Neutrophil (primary cell): ENCODE data around the gene MRPS5.

Experiments
- H3K27ac ChIP-seq: fragments of 200-600 bp; sonication (generic); 2 replicates; pipeline ENCODE4 v1.5.1; 2016; ENCODE audit warnings: mild to moderate bottlenecking, moderate library complexity
- H3K27me3 ChIP-seq: fragments of 200-600 bp; sonication (generic); 2 replicates; pipeline ENCODE4 v1.6.0; 2016; ENCODE audit warnings: mild to moderate bottlenecking
- H3K36me3 ChIP-seq: fragments of 200-600 bp; sonication (generic); 2 replicates; pipeline ENCODE4 v1.5.1; 2017
- H3K4me1 ChIP-seq, 2 experiments: fragments of 200-600 bp in 1 of 2; sonication (generic) in 1 of 2; 1 replicate in 1 of 2; 2 replicates in 1 of 2; pipeline versions ENCODE4 v1.5.1 to v1.6.1; 2013 to 2016; ENCODE audit warnings: low read depth in 1 of 2, low read length in 1 of 2, mild to moderate bottlenecking in 1 of 2, moderate library complexity in 1 of 2; ENCODE audit not compliant: control insufficient read depth in 1 of 2, insufficient read depth in 1 of 2
- H3K4me3 ChIP-seq, 2 experiments: fragments of 200-600 bp in 1 of 2; sonication (generic) in 1 of 2; 1 replicate in 1 of 2; 2 replicates in 1 of 2; pipeline ENCODE4 v1.5.1; 2013 to 2016; ENCODE audit warnings: low read depth in 1 of 2, low read length in 1 of 2, mild to moderate bottlenecking in 1 of 2, moderate library complexity in 1 of 2
- H3K9me3 ChIP-seq: fragments of 200-600 bp; sonication (generic); 2 replicates; pipeline ENCODE4 v1.5.1; 2016
- TF ChIP-seq, protein P1 (sequence below): fragments of 200-600 bp; sonication (generic); IDR thresholded peaks from 2 replicates; pipeline ENCODE4 v1.5.1; 2016; ENCODE audit warnings: antibody characterized with exemption

Gene MRPS5

DNA sequence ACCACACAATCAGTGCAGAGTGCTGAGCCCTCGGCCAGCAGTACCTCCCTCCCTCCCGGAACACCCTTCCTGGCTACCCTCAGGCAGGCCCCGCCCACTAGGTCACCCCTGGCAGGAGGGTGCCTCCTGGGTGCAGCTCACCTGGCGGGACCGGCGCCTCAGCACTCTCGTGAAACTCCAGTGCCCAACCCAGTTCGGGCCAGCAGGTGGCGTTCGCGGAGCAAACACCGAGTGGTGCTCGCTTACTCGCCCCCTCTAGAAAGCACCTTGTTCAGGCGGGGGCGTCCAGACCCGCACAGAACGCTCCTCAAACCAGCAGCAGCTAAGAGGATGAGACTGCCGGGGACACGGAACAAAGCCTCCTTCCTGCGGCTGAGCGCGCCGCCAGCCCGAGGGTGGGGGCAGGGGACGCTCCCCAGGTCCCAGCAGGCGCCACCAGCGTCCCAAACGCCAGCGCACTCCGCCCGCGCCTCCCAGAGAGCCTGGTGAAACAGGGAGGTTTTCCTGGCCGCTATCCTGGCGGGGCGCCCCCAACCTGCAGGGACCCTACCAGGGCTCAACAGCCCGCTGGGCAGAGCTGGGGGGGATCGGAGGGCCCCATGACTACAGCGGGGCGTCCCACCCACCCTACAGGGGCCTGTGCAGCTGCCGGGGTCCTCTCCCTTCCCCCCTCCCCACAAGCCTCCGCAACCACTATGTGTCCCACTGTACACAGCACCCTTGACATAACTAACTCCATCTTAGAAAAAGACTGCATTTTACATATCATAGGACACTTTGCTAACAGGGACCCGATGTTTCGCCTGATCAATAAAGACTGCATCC lies 44.7 kb downstream of the MRPS5 start:
- Histone ChIP-seq H3K27ac (no peak overlapping the region), H3K27me3 (peaks cover 64% of the 10 kb centered on the region)
- TF ChIP-seq, protein P1, sequence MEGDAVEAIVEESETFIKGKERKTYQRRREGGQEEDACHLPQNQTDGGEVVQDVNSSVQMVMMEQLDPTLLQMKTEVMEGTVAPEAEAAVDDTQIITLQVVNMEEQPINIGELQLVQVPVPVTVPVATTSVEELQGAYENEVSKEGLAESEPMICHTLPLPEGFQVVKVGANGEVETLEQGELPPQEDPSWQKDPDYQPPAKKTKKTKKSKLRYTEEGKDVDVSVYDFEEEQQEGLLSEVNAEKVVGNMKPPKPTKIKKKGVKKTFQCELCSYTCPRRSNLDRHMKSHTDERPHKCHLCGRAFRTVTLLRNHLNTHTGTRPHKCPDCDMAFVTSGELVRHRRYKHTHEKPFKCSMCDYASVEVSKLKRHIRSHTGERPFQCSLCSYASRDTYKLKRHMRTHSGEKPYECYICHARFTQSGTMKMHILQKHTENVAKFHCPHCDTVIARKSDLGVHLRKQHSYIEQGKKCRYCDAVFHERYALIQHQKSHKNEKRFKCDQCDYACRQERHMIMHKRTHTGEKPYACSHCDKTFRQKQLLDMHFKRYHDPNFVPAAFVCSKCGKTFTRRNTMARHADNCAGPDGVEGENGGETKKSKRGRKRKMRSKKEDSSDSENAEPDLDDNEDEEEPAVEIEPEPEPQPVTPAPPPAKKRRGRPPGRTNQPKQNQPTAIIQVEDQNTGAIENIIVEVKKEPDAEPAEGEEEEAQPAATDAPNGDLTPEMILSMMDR = peak; percentile 35

DNA sequence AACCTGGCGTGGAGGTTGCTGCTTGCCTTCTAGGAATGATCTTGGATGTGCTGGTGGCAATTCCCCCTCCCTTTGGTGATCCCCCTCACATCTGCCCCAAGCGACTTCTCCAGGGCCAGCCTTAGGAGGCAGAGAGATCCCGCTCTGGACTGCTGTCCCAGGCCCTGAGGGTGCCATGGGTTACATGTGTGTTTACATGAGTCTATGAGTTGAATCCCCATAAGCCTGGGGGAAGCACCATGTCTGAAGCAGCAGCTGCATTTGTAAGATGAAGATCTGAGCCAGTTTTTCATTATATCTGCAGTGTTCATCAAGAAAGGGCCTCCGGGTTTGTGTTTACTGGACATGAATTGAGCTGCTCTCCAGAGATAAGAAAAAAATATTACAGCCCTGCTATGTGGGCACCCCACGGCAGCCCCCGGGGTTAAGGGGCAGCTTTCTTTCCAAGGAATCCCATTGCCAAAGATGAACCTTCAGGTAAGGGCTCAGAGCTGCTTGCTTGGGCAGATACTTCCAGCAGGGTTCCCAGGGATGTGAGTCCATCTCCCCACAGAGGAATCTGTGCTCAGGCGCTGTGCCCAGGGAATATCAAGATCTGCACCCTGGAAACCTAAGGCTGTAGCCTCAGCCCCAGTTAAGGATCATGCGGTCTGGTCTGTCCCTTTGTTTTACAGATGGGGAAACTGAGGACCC lies 46.0 kb downstream of the MRPS5 start:
- Histone ChIP-seq H3K27me3 (peaks cover 64% of the 10 kb centered on the region), H3K4me1 (peaks cover 8 to 11% of the 10 kb centered on the region in 2 experiments), H3K4me3 (no peak overlapping the region), H3K36me3 (no peaks in the 10 kb centered on the region), H3K27ac (no peak overlapping the region), H3K9me3 (no peaks in the 10 kb centered on the region)
- TF ChIP-seq, protein P1 = no peak

More for the DNA sequence above, 44.7 kb downstream of the MRPS5 start:
- Histone ChIP-seq H3K4me3 (peak overlapping the region; percentile 30 to 35), H3K36me3 (no peaks in the 10 kb centered on the region), H3K9me3 (no peaks in the 10 kb centered on the region), H3K4me1 (peaks cover 8 to 11% of the 10 kb centered on the region in 2 experiments)

DNA sequence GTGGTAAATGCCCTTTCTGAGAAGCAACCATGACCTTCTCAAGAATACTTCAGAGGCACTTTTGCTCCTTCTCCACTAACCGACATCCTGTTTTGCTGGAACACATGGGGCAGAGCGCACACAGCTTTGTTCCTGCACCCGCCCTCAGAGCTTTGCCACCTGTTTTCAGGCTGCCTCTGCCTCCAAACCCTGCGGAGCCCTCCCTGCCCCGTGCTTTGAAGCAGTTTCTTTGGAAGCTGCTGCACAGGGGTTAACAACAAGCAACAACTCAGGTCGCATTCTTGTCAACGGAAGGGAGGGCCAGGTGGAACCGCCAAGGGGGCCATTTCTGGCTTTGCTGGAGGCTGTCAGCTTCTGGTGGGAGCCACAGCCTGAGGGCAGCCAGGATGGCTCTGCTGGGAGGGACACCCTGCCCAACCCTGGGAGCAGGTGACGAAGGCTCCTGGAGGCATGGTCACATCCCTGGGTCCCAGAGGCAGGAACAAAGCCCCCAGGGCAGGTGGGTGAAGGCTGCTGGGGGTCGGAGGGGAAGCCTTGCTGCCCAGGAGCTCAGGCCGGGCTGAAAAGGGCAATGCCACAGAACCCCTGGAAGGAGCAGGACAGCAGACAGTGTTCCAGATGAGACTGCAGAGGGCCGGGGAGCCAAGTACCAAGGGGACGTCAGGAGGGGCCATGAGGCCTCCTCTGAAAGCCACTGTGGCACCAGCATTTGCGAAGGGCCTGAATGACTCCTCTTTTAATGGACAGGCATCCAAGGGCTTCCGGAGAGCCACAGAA lies 46.8 kb downstream of the MRPS5 start:
- Histone ChIP-seq H3K4me1 (peaks cover 8 to 11% of the 10 kb centered on the region in 2 experiments), H3K27me3 (peaks cover 61% of the 10 kb centered on the region), H3K9me3 (no peaks in the 10 kb centered on the region), H3K27ac (no peak overlapping the region), H3K4me3 (no peak overlapping the region), H3K36me3 (no peaks in the 10 kb centered on the region)
- TF ChIP-seq, protein P1 = no peak

DNA sequence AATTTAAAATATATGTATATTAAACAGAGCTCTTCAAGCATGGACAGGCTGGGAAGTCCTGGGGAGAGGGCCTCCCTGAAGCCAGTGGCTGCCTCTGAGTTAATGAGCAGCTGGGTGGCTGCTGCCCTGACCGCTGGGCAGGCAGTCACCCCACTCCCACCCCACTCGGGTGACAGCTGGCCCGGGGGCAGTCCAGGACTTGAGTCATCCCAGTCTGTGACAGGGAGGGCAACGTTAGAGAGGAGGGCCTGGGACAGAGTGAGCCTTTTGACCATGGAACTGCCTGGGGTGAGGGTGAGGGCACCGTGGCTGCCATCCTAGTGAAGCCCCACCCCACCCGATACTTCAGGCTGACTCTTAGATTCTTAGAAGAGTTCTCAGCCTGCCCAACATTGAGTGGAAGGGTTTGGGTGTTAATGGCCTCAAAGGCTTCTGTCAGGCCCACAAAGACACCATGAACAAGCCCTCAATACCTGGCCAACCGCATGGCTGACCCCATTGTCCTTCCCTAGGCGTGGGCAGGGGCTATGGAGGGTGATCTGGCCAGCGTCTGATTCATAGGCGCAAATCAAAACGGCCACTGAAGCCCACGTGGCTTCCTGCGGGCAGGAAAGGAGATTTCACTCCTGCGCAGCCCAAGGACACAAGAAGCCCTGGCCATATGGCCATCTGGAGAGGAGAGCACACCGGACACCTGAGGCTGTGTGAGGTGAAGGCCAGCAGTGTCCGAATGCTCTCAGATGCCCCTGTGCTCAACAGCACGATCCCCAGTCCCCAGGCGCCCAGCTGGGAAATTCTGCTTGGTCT lies 47.5 kb downstream of the MRPS5 start:
- H3K9me3 ChIP-seq = no peaks in the 10 kb centered on the region
- H3K27me3 ChIP-seq = peaks cover 53% of the 10 kb centered on the region
- H3K27ac ChIP-seq = no peak overlapping the region
- TF ChIP-seq, protein P1 = no peak
- H3K36me3 ChIP-seq = no peaks in the 10 kb centered on the region
- peaks cover 8 to 11% of the 10 kb centered on the region in 2 experiments for H3K4me1 ChIP-seq
- no peak overlapping the region for H3K4me3 ChIP-seq

DNA sequence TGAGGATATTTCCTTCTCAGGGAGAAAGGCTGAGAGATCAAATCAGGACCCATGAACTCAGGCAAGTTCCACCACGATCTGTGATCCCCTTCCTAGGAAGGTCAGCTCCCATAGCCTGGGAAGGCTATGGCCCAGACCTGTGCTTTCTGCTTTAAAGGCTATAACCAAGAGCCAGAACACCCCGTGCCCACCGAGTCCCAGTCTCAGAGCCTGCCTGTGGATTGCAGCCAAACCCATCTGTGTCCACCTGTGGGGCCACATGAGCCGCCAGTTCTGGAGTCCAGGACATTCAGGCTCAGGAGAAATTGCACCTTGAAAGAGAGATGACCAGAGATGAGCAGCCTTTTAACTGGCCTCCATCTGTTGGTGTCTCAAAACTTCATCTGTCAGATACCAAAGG lies 49.2 kb downstream of the MRPS5 start:
- H3K4me3 ChIP-seq = no peak overlapping the region
- peaks cover 37% of the 10 kb centered on the region for H3K27me3 ChIP-seq
- H3K4me1 ChIP-seq = peaks cover 8 to 10% of the 10 kb centered on the region in 2 experiments
- no peaks in the 10 kb centered on the region for H3K36me3 ChIP-seq
- TF ChIP-seq, protein P1 = no peak
- no peaks in the 10 kb centered on the region for H3K9me3 ChIP-seq
- no peak overlapping the region for H3K27ac ChIP-seq
